Measurements from ENCODE around the gene IL4R.
"Not testable (repeated sequence)": the region's sequence is repeated elsewhere in the genome, so short reads cannot be mapped to it uniquely, and the experiment has no call there.

Gene IL4R

DNA sequence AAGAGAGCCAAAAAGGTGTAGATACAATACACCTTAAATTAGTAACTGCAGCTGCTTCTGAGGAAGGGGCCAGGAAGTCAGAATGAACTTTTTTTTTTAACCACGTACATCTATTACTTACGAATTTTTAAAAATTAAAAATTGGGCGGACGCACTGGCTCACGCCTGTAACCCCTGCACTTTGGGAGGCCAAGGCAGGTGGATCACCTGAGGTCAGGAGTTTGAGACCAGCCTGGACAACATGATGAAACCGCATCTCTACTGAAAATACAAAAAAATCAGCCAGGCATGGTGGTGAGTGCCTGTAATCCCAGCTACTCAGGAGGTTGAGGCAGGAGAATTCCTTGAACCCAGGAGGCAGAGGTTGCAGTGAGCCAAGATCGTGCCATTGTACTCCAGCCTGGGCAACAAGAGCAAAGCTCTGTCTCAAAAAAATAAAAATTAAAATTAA, 39.3 kb upstream of the IL4R start:
- H3K27ac Mint-ChIP-seq (ENCODE audit: low read depth); H3K4me1 Mint-ChIP-seq; H3K27me3 Mint-ChIP-seq; ATAC-seq (replicated peaks; ENCODE audit: extremely low read depth, poor library complexity, severe bottlenecking); H3K4me3 Mint-ChIP-seq; H3K9me3 Mint-ChIP-seq; DNase-seq (ENCODE audit: low spot score in 2 of 2); H3K36me3 Mint-ChIP-seq (ENCODE audit: insufficient read depth): not testable (repeated sequence)

DNA sequence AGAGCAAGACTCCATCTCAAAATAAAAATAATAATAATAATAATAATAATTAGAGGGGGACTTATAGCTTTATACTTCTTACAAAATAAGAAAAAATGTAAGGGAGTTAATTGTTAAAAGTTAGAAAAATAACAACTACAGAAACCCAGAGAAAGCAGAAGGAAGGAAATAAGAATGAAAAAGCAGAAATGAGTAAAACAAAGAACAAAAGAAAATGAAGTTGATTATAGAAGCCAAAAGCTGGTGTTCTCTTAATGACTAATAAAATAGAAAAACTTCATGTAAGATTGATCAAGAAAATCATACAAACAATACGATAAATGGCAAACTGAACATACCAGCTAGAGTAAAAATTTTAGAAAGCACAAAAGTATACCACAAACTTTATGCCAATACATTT, 38.4 kb upstream of the IL4R start:
- Mint-ChIP-seq H3K36me3 (ENCODE audit: insufficient read depth) (peaks cover 1% of the 10 kb centered on the region), H3K27ac (ENCODE audit: low read depth) (no peak overlapping the region), H3K4me3 (no peak overlapping the region), H3K9me3 (no peaks in the 10 kb centered on the region), H3K4me1 (no peaks in the 10 kb centered on the region), H3K27me3 (no peaks in the 10 kb centered on the region)
- ATAC-seq (replicated peaks; ENCODE audit: extremely low read depth, poor library complexity, severe bottlenecking) (no peak), DNase-seq (ENCODE audit: low spot score in 2 of 2) (no peak)

DNA sequence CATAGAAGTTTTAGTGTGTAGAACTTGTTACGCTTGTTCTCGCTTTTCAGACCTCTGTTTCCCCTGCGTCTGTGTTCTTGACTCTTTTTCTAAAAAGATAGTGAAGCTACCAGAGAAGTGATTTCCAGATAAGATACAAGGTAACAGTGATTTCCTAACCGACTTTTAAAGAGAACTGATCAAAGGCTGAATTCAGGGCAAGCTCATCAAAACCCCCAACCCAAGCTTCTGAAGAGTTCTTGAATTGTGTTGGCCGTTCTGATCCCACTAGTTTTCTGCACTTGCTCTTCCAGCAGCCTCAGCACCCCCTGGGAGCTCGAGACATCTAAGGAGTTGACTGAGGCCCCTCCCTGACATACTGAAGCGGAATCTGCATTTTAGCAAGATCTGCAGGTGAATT, 32.5 kb upstream of the IL4R start:
- no peaks in the 10 kb centered on the region for H3K27me3 Mint-ChIP-seq
- H3K36me3 Mint-ChIP-seq (ENCODE audit: insufficient read depth) = peaks cover 1% of the 10 kb centered on the region
- H3K27ac Mint-ChIP-seq (ENCODE audit: low read depth) = no peak overlapping the region
- H3K4me1 Mint-ChIP-seq = peaks cover 12% of the 10 kb centered on the region
- DNase-seq (ENCODE audit: low spot score in 2 of 2) (no peak), ATAC-seq (replicated peaks; ENCODE audit: extremely low read depth, poor library complexity, severe bottlenecking) (no peak)
- no peaks in the 10 kb centered on the region for H3K9me3 Mint-ChIP-seq
- peak overlapping the region; percentile 2 for H3K4me3 Mint-ChIP-seq

DNA sequence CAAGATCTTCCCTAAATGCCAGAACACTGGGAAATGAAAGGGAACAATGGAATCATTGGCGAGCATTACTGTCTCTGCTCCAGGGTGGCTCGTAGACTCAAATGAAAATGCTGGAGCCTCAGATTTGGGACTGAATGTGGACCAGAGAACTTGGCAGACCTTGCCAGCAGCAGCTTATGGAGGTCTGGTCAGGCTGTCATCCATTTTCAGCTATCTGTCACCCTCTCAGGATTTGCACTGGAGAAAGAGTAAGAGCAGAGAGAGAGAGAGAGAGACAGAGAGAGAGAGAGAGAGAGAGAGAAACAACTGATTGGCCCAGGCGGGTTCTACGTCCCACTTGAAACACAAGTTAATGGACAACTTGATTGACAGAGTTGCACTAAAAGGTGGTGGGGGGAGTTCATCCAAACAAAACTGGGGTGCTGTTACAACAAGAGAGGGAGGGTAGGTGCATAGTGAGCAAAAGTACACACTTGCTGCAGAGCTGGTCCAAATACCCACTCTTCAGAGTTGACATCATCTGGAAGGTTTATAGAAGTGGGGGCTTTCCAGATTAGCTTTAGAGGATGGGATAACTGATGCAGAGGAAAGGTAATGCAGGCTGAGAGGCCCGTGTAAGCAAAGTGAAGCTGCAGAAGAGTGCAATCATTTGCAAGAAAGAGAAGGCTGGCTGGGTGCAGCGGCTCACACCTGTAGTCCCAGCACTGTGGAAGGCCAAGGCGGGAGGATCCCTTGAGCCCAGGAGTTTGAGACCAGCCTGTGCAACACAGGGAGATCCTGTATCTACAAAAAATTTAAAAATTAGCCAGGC, 28.7 kb upstream of the IL4R start:
- peaks cover 13% of the 10 kb centered on the region for H3K4me1 Mint-ChIP-seq
- H3K4me3 Mint-ChIP-seq = no peak overlapping the region

DNA sequence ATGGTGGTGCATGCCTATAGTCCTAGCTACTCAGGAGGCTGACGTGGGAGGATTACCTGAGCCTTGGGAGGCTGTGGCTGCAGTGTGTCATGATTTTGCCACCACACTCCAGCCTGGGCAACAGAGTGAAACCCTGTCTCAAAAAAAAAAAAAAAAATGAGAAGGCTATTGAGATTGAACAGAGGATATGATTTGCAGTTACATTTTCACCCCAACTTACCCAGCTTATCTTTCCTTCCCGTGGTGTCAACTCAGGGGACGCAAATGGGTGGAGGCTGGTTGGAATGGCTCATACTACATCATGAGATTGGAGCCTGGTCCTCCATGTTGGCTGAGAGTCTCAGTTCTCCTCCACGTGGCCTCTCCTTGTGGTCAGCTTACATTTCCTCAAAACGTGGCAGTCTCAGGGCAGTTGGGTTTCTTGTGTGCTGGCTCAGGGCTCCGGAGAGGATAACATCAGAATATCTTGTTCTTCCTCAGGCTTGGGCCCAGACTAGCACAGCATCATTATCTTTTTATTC, 28.0 kb upstream of the IL4R start:
- DNase-seq (ENCODE audit: low spot score in 2 of 2) (no peak), ATAC-seq (replicated peaks; ENCODE audit: extremely low read depth, poor library complexity, severe bottlenecking) (no peak)
- Mint-ChIP-seq H3K4me3 (no peak overlapping the region), H3K27ac (ENCODE audit: low read depth) (no peak overlapping the region), H3K9me3 (peaks cover 5% of the 10 kb centered on the region), H3K4me1 (peaks cover 13% of the 10 kb centered on the region), H3K27me3 (no peaks in the 10 kb centered on the region), H3K36me3 (ENCODE audit: insufficient read depth) (no peaks in the 10 kb centered on the region)

More for the DNA sequence above, 28.7 kb upstream of the IL4R start:
- ATAC-seq (replicated peaks; ENCODE audit: extremely low read depth, poor library complexity, severe bottlenecking) (no peak), DNase-seq (ENCODE audit: low spot score in 2 of 2) (no peak)
- Mint-ChIP-seq H3K27me3 (no peaks in the 10 kb centered on the region), H3K36me3 (ENCODE audit: insufficient read depth) (no peaks in the 10 kb centered on the region), H3K27ac (ENCODE audit: low read depth) (no peak overlapping the region), H3K9me3 (peaks cover 5% of the 10 kb centered on the region)

DNA sequence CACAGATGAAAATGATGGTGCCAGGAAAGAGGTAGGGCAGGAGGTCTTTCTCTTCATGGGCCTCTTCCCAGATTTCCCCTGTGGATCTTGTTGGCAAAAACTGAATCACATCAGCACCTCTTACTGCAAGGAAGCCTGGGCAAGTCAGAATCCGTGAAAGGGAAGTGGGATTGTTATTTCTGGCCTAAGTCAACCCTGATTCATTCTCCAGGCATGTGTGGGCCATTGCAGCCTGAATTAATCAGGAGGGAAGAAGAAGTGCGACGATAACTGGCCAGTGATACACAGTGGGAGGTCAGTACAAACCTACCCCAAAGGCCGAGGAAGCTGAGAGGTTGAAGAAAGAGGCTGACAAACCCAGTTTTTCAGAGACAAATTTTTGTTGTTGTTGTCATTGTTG, 27.3 kb upstream of the IL4R start:
- Mint-ChIP-seq H3K4me1 (peaks cover 13% of the 10 kb centered on the region), H3K27me3 (no peaks in the 10 kb centered on the region), H3K4me3 (no peak overlapping the region), H3K36me3 (ENCODE audit: insufficient read depth) (no peaks in the 10 kb centered on the region), H3K27ac (ENCODE audit: low read depth) (no peak overlapping the region), H3K9me3 (peaks cover 5% of the 10 kb centered on the region)
- no peak for ATAC-seq (replicated peaks; ENCODE audit: extremely low read depth, poor library complexity, severe bottlenecking)
- no peak for DNase-seq (ENCODE audit: low spot score in 2 of 2)

DNA sequence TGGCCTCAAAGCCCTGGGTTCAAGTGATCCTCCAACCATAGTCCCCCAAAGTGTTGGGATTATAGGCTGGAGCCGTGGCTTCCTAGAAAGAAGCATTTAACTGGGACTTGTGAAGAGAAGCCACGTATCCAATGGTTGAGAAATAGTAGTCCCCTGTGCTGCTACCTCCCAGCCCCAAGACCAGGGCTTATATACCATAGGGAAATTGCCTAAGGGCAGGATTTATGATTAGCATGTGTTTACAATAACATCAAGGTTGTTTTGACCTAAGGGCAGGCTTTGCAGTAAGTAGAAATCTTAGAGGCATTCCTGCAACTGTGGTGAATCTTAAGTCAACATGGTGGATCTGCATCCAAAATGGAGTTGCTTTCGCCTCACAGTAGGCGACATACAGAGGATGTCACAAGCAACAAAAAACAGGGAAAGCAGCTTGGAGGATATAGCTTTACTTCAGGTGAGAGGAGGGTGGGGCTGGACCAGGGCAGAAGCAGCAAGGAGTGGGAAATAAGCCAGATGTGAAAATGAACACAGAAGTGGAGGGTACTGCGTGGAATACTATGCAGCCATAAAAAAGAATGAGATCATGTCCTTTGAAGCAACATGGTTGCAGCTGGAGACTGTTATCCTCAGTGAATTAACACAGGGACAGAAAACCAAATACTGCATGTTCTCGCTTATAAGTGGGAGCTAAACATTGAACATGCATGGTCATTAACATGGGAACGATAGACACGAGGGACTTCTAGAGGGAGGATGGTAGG, 26.5 kb upstream of the IL4R start:
- peaks cover 5% of the 10 kb centered on the region for H3K9me3 Mint-ChIP-seq
- no peaks in the 10 kb centered on the region for H3K27me3 Mint-ChIP-seq
- H3K36me3 Mint-ChIP-seq (ENCODE audit: insufficient read depth) = no peaks in the 10 kb centered on the region
- H3K4me3 Mint-ChIP-seq = no peak overlapping the region
- no peak overlapping the region for H3K27ac Mint-ChIP-seq (ENCODE audit: low read depth)
- DNase-seq (ENCODE audit: low spot score in 2 of 2) (no peak), ATAC-seq (replicated peaks; ENCODE audit: extremely low read depth, poor library complexity, severe bottlenecking) (no peak)
- H3K4me1 Mint-ChIP-seq = peaks cover 13% of the 10 kb centered on the region

DNA sequence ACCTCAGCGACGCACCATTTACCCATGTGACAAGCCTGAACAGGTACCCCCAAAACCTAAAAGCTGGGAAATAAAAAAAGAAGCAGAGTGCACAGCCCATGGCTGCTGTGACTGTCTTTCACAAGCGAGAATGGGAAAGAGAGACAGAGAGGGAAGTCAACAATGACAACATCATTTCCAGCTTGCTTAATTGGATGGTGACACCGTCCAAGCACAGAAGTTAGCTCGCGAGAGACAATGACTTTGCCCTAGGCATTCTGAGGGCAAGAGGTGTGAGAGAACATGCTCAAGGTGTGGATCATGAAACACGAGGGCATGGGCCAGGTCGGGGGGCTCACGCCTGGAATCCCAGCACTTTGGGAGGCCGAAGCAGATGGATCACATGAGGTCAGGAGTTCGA, 25.9 kb upstream of the IL4R start:
- no peak overlapping the region for H3K4me3 Mint-ChIP-seq
- no peak overlapping the region for H3K27ac Mint-ChIP-seq (ENCODE audit: low read depth)
- H3K9me3 Mint-ChIP-seq = peaks cover 5% of the 10 kb centered on the region
- H3K27me3 Mint-ChIP-seq = no peaks in the 10 kb centered on the region
- DNase-seq (ENCODE audit: low spot score in 2 of 2) (no peak), ATAC-seq (replicated peaks; ENCODE audit: extremely low read depth, poor library complexity, severe bottlenecking) (no peak)
- H3K4me1 Mint-ChIP-seq = peaks cover 13% of the 10 kb centered on the region
- no peaks in the 10 kb centered on the region for H3K36me3 Mint-ChIP-seq (ENCODE audit: insufficient read depth)

DNA sequence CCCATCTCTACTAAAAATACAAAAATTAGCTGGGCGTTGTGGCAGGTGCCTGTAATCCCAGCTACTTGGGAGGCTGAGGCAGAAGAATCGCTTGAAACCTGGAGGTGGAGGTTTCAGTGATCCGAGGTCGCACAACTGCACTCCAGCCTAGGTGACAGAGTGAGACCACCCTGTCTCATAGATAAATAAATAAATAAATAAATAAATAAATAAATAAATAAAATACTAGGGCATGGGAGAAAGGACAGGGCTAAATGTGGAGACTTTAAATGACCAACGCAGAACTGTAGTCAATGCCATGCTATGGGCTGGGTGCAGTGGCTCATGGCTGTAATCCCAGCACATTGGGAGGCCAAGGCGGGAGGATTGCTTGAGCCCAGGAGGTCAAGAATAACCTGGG, 25.5 kb upstream of the IL4R start:
- ATAC-seq (replicated peaks; ENCODE audit: extremely low read depth, poor library complexity, severe bottlenecking); DNase-seq (ENCODE audit: low spot score in 2 of 2): not testable (repeated sequence)

DNA sequence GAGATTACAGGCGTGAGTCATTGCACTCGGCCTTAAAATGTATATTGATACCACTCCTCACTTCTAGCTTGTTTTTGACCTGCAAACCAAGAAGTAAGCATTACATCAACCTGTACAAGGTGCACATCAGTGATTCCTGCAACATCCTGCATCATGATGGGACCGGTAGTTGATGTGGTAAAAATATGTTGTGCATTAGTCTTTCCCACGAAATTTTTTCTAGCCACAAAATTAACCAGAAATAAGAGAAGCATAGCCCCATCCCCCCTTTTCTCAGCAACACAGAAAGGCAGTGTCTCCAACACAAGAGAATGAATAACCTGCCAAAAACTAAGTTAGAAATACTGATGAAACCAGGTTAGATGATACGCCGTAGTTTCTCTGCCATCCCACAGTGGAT, 24.1 kb upstream of the IL4R start:
- Mint-ChIP-seq H3K27ac (ENCODE audit: low read depth) (no peak overlapping the region), H3K4me3 (no peak overlapping the region), H3K4me1 (peaks cover 13% of the 10 kb centered on the region), H3K9me3 (peaks cover 5% of the 10 kb centered on the region), H3K36me3 (ENCODE audit: insufficient read depth) (no peaks in the 10 kb centered on the region), H3K27me3 (no peaks in the 10 kb centered on the region)
- ATAC-seq (replicated peaks; ENCODE audit: extremely low read depth, poor library complexity, severe bottlenecking) (no peak), DNase-seq (ENCODE audit: low spot score in 2 of 2) (no peak)

More for the DNA sequence above, 25.5 kb upstream of the IL4R start:
- H3K36me3 Mint-ChIP-seq (ENCODE audit: insufficient read depth); H3K27me3 Mint-ChIP-seq; H3K9me3 Mint-ChIP-seq; H3K4me3 Mint-ChIP-seq; H3K27ac Mint-ChIP-seq (ENCODE audit: low read depth): not testable (repeated sequence)
- peaks cover 13% of the 10 kb centered on the region for H3K4me1 Mint-ChIP-seq

DNA sequence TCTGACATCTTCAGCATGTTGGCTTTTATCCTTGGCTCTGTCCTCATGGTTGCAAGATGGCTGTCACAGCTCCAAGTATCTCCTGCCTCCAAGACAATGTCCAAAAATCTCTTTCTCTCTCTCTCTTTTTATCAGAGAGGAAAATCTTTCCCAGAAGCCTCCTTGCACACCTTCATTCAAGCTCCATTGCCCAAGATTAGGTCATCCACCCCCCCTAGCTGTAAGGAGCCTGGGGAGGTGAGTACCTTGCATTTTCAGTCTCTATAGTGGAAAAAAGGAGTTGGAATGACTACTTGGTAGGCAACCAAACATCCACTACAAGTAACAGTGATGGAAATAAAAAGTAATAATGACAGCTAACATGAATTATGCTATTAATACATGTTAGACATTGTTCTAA, 23.2 kb upstream of the IL4R start:
- DNase-seq (ENCODE audit: low spot score in 2 of 2) = no peak
- Mint-ChIP-seq H3K9me3 (peaks cover 5% of the 10 kb centered on the region), H3K27ac (ENCODE audit: low read depth) (no peak overlapping the region), H3K4me3 (no peak overlapping the region), H3K4me1 (peaks cover 6% of the 10 kb centered on the region), H3K27me3 (no peaks in the 10 kb centered on the region), H3K36me3 (ENCODE audit: insufficient read depth) (no peaks in the 10 kb centered on the region)
- no peak for ATAC-seq (replicated peaks; ENCODE audit: extremely low read depth, poor library complexity, severe bottlenecking)

DNA sequence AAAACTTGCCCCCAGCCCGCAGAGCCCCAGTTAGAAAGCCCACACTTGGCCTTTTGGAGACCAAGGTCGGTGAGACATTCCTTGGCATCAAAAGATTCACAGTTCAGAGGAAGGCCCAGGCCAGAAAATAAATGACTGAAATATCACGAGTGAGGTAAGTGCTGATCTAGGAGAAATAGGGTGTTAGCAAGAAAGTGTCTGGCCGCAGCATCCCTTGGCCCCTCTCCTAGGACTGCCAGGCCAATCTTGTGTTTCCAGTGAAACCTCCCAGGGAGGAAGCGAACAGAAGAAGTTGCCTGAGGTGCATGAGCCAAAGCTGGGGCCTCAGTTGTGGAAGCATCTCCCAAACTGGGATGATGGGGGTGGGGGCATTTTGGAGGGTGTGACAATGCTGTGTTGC, 22.7 kb upstream of the IL4R start:
- Mint-ChIP-seq H3K4me3 (no peak overlapping the region), H3K9me3 (peaks cover 5% of the 10 kb centered on the region), H3K27me3 (no peaks in the 10 kb centered on the region), H3K27ac (ENCODE audit: low read depth) (no peak overlapping the region), H3K36me3 (ENCODE audit: insufficient read depth) (no peaks in the 10 kb centered on the region), H3K4me1 (peaks cover 3% of the 10 kb centered on the region)
- no peak for ATAC-seq (replicated peaks; ENCODE audit: extremely low read depth, poor library complexity, severe bottlenecking)
- no peak for DNase-seq (ENCODE audit: low spot score in 2 of 2)

Data from central memory CD8-positive, alpha-beta T cell (primary cell).